T47D (cell line): ENCODE data around the gene CTPS1.

Experiments used
- DNase-seq, 2 experiments: peaks; one replicate each; pipeline versions ENCODE4 v3.0.0 to v3.0.0-alpha.2; 2011 to 2012; ENCODE audit warnings: low read depth in 1 of 2, low spot score in 1 of 2
- JUND ChIP-seq: IDR thresholded peaks from 2 replicates; pipeline ENCODE4 v1.6.1; 2012; ENCODE audit warnings: low read depth
- in situ Hi-C: cut with HindIII; loops from 2 replicates; pipeline ENCODE4 v1.10.0; 2016; ENCODE audit warnings: low sequenced_read_pairs, low pct_unique_long_range_greater_than_20kb

CTPS1 gene

DNA sequence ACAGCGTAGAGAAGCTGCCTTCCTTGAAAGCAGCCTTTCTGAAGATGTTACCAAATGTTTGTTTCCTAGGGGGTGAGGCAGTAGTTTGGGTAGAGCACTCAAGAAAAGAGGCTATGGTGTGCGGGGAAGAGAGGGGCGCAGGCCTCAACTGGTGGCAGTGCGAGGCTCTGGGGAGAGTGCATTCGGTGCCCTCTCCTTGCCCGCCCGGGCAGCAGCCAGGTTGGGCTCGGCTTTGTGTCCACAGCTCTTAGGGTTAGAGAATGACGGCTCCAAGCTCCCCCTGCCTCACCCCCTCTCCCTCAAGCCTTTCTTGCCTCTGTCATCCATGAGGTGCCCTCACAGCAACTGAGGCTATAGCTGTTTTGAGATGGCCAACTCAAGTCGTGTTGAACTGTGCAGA is 42.9 kb downstream of the CTPS1 start:
- no peak for DNase-seq
- no peak for TF ChIP-seq JUND
- in situ Hi-C loops, result no loop called here

DNA sequence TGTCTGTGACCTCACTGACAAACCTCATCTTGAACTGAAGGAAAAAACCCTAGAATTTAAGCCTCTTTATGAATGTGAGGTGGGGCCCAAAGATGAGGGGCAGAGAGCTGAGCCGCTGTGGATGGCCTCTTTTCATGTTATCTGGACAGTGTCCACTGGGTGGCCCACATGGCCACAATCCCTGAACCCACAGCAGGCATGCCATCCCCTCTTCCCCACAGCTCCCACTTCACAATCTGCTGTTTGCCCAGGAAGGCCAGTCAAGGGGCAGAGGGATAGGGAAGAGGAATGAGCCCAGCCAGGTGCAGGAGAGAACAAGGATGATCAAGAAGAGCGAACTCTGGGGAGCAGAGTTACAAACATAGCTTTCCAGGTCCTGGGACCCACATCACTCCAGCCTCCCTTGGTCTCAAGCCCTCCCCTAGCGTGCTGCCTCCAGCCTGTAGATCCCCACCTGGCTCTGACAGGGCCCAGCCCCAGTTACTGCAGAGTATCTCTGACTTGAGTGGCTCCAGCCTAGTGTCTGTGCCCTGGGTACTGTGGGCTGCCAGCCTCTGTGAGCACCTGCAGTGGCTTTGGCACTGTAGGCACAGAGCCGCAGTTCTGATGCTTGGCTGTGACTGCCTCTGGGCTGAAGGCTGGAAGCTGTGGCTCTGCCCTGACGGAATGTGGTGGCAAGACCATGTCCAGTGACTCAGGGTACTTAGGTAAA is 43.9 kb downstream of the CTPS1 start:
- in situ Hi-C loops, result no loop called here
- TF ChIP-seq JUND, result no peak
- DNase-seq, result no peak

DNA sequence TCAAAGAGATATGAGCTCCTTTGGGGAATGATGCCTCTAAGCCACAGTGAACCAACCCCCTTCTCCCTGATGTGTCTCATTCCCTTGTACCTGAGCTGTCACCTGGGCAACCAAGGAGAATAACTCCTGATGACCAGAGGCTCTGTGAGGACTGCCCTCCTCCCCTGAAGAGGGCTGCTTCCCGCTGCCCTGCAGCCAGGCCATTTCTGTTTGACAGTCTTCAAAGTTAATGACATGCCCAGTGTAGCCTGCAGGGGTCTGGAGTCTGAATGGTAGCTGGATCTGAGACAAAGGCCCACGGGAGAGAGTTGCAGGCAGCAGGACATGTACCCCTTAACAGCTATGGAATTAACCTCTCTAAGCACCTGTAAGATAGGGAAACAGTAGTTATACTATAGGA is 45.5 kb downstream of the CTPS1 start:
- no peak for TF ChIP-seq JUND
- DNase-seq, result no peak
- in situ Hi-C loops, result no loop called here

DNA sequence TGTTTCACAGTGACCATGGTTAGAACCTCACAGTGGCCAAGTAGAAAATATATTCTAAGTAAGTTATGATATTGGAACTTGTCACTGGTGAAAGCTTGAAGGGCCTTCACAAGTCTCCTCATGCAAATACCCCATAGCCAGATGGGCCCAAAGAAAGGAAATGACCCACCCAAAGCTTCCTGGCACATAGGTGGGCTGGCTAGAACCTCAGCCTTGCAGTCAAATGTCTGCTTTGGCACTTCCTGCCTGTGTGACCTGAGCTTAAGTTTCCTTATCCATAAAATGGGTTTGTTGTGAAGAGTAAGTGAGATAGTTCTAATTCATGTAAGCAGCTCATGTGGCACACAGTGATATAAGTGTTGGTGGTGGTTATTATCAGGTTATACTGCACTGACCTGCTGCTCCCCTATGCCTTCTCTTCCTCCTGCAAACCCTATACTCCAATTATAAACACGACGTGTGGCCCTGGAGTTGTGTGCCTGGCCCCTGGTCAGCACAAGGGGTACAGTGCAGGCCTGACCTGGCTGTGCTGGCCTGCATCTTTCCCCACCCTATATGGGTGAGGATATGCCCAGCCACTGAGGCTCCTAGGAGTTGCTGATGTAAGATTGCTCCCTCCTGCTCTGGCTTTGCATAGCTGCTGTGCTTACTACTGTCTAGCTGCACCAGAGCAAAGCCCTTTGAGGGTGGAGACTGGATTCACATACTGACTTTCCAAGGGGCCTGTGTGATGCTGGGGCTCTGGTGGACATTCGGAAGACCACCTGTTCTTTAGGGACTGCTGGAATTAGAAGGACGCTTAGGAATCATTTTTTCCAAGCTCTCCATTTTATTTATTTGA is 46.7 kb downstream of the CTPS1 start:
- no peak for DNase-seq
- in situ Hi-C loops, result no loop called here
- TF ChIP-seq JUND, result no peak

DNA sequence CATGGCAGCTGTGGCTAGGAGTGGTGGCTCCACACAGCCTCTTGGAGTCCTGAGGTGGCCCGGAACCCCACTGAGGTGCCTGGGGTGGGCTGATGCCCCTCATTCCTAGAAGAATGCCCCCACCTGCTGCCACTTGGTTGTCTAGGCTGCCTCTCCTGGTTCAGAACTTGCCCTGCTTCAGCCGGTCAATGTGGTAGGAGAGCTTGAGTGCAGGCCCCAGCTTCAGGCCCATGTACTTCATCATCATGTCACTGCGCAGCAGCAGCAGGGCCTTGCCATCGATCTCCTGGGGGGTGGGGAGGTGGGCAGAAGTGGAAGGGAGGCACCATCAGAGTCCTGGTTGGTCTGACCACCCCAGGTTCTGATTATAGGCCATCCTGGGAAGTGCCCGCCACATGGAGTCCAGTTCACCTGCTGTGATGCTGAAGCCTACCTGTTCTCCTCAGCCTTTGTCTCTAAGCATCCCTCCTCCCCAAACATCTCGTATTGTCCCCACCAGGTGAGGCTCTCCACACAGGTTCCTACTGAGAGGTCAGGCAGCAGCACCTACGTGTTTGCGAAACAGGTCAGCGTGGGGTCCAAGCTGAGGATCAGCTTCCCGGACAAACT is 48.6 kb downstream of the CTPS1 start:
- in situ Hi-C loops, result no loop called here
- TF ChIP-seq JUND, result no peak
- DNase-seq, result no peak

DNA sequence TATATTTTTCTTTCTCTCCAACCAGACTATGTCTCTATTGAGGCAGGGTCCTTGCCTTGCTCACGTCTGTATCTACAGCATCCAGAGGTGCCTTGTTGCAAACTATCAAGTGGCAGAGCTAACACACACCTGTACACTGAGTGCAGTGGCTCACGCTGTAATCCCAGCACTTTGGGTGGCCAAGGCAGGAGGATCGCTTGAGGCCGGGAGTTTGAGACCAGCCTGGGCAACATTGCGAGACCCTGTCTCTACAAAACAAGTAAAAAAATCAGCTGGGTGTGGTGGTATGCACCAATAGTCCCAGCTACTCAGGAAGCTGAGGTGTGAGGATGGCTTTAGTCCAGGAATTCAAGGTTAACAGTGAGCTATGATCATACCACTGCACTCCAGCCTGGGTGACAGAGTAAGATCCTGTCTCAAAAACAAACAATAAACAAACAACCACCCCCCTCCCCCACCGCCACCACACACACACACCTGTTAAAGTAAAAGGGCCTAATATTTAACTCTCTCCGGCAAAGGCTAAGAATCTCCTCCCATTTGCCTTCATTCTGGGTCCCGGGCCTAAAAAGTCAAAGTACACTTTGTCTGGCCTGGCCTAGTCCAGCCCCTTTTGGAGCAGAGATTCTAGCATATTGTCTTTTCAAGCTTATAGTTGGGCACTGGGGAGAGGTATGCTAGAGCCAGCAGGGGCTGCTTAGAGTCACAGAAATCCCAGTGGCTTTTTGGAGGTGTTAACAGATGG is 51.5 kb downstream of the CTPS1 start:
- DNase-seq, result no peak
- in situ Hi-C loops, result no loop called here
- TF ChIP-seq JUND, result no peak

DNA sequence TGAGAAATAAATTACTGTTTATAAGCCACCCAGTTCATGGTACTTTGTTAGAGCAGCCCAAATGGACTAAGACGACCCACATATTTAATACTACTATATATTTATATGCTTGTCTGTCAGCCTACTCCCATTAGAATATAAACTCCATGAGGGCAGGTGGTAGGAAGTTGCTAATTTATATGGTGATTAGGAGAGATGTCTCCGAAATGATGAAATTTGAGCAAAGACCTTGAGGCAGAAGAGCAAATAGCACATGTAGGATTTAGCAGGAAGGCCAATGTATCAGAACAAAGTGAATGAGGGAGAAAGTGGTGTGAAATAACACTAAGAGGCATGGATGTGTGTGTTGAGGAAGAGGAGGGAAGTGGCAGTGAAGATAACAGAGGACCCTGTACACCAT is 52.7 kb downstream of the CTPS1 start:
- in situ Hi-C loops, result no loop called here
- DNase-seq, result no peak
- no peak for TF ChIP-seq JUND

DNA sequence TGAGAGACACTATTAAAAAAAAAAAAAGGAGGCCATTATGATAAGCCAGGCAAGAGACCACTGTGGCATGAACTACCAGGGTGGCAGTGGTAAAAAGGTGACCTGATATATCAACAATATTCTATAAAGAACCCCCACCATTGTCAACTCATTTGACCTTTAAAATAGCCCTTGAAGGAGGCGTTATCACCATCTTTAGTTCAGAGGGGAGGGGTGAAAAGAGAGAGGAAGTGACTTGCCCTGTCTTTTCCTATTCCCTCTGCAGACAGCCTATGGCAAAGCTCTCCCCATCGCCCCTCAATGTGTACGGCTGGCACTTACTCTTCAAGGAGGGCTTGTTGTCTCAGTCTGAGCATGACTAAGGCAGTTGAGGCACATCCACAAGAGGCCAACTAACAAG is 53.8 kb downstream of the CTPS1 start:
- no peak for DNase-seq
- TF ChIP-seq JUND, result no peak
- in situ Hi-C loops, result no loop called here

DNA sequence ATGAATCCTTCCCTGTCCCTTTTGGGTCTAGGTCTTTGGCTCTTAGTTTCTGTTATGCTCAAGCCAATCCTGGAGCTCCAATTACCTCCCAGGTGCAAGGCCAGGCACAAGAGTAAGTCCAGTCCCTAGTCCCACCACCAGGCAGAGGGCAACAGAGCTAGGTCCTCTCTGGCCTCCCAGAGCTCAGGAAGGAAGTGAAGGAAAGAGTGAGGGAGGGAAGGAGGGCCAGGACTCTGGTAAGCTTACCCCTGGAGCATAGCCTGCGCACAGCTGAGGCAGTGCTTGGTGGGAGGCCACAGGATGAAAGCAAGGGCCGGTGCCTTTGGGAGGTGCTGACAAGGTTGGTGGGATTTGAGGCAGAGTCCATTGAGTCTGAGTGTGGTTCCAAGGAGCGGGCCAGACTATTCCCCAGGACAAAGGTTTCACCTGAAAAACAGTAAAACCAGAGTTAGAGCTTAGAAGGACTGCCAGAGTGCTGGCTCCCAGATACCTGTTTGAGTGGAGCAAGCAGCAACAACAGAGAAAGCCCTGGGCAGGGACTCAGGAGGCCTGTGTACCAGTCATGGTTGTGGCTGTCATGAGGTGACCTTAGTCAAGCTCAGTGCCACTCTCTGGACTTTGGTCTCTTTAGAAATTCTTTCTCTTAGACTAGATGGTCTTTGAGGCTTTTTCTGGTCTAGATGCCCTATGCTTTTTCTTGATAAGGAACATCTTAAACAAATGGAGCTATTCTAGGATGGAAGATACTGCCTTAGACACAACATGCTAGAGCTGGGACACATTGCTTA is 57.8 kb downstream of the CTPS1 start:
- in situ Hi-C loops, result no loop called here
- no peak for DNase-seq
- no peak for TF ChIP-seq JUND

DNA sequence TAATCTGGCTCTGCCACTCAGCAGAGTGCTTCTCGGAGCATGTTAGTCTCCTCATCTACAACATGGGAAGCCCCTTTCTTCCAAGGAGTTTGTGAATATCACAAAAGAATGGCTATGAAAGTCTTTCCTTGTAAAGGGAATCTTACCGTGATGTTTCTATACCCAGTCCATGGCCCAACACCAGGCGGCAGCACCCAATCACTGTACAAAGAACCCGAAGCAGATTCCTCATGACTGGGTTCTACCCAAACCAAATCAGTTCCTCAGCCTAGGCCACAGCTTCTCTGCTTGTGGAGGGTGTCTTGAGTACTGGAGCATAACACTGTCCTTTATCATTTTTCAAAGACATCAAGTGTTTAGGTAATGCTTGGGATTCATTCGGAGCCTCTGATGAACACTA is 58.6 kb downstream of the CTPS1 start:
- TF ChIP-seq JUND, result no peak
- in situ Hi-C loops, result no loop called here
- DNase-seq, result peak in 1 of 2 experiments; percentile 32

DNA sequence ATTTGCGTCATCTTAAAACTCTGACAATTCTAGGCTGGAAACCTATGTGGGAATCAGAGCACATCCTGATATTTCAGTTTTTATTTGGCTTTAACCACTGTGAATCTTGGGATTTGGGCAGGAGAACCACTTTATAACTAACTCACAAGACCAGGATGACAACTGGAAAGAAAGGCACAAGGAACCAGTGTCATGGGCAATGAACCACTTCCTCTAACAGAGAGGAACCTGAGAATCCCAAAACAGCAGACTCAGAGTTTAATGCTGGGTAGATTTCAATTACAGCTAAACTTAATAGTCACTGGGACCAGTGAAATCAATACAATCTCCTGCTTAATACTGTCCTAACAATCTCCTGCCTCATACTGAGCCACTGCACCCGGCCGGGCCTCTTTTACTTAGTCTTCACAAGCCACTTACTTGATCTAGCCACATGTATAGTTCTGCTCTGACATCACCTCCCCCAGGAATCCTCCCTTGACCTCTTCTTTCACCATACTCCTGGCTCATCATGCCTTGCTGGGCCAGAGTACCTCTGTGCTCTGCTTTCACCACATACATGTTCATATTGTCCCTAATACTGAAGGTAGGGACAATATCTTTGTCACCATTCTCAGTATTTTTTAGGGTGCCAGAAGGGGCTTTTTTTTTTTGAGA is 62.2 kb downstream of the CTPS1 start:
- DNase-seq, result no peak
- in situ Hi-C loops, result no loop called here
- TF ChIP-seq JUND, result no peak
